GM12891 (cell line): ENCODE results near the gene LGALS9C.
"Not testable (repeated sequence)": the region's sequence is repeated elsewhere in the genome, so short reads cannot be mapped to it uniquely, and the experiment has no call there.

Experiments
- POLR2A ChIP-seq: IDR thresholded peaks from 2 replicates; pipeline ENCODE4 v1.6.1; 2011; ENCODE audit warnings: low read depth, low read length, control low read depth
- POLR2AphosphoS5 ChIP-seq: IDR thresholded peaks from 2 replicates; pipeline ENCODE4 v1.6.1; 2011; ENCODE audit warnings: low read depth, low read length, control low read depth
- TAF1 ChIP-seq: IDR thresholded peaks from 2 replicates; pipeline ENCODE4 v1.6.1; 2011; ENCODE audit warnings: low read depth, low read length, control low read depth

DNA sequence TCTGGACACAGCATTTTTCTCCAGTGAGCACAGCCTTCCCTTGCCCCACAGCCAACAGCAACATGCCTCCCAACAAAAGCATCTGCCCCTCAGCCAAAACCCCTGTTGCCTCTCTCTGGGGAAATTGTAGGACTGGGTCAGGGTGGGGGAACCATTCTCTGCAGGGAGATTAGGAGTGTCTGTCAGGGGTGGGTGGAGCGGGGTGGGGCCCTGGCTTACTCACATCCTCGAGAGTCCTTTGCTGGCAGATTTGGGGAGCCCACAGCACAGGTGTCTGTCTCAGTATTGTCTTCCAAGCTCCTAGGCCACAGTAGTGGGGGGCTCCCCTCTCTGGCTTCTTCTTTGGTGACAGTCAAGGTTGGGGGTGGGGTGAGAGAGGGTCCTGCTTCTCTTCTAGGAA, 28.3 kb upstream of the LGALS9C start:
- not testable (repeated sequence) for TF ChIP-seq POLR2A, POLR2AphosphoS5, TAF1
